HL-60 (cell line): ENCODE results near the gene CRABP1.

ENCODE experiments used
- DNase-seq, 2 experiments: peaks; one replicate each; pipeline ENCODE4 v3.0.0-alpha.2; 2010 to 2020; ENCODE audit warnings: low read depth in 1 of 2, low spot score in 1 of 2
- H3K27ac ChIP-seq: fragments of 250-450 bp; sonication (Bioruptor Pico); replicated peaks from 2 replicates; pipeline ENCODE4 v1.5.1; 2020; ENCODE audit warnings: mild to moderate bottlenecking, moderate library complexity
- H3K27me3 ChIP-seq: fragments of 250-450 bp; sonication (Bioruptor Pico); 2 replicates; pipeline ENCODE4 v1.5.1; 2021; ENCODE audit warnings: mild to moderate bottlenecking, moderate library complexity; ENCODE audit not compliant: insufficient read depth, poor library complexity, severe bottlenecking
- H3K4me3 ChIP-seq: replicated peaks from 2 replicates; pipeline ENCODE4 v1.5.1; 2011; ENCODE audit warnings: mild to moderate bottlenecking, control low read depth, low read length; ENCODE audit not compliant: insufficient read depth
- CTCF ChIP-seq: IDR thresholded peaks from one replicate; pipeline ENCODE4 v1.5.1; 2011; ENCODE audit warnings: low read length, control low read depth, inconsistent platforms; ENCODE audit not compliant: insufficient read depth
- GABPA ChIP-seq: IDR thresholded peaks from 2 replicates; pipeline ENCODE4 v1.6.1; 2012; ENCODE audit warnings: low read depth
- POLR2AphosphoS5 ChIP-seq: IDR thresholded peaks from 2 replicates; pipeline ENCODE4 v1.6.1; 2012; ENCODE audit warnings: low read depth
- SPI1 ChIP-seq: IDR thresholded peaks from 2 replicates; pipeline ENCODE4 v1.6.1; 2012; ENCODE audit warnings: low read depth, mild to moderate bottlenecking, borderline replicate concordance
- TF ChIP-seq, protein P1 (sequence below): IDR thresholded peaks from 2 replicates; pipeline ENCODE4 v1.6.1; 2012; ENCODE audit warnings: low read depth; ENCODE audit not compliant: insufficient replicate concordance

Gene CRABP1

DNA sequence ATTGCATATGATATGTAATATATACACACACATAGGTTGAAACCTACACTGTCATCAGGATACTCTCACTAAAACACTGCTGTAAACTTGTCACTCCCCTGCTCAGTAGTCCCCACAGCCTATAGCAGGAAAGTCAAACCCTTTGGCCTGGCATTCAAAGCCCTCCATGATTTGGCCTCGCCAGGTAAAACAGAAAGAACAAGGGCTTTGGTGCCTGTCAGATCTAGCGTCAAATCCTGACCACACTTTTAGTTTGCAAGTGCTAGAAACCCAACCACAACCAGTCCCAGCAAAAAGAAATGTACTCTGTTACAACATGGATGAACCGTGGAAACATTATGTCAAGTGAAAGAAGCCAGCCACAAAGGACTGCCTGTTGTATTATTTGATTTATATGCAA, 11.4 kb downstream of the CRABP1 start:
- Histone ChIP-seq H3K27me3 (no peaks in the 10 kb centered on the region), H3K4me3 (no peak overlapping the region), H3K27ac (no peak overlapping the region)
- no peak for DNase-seq
- TF ChIP-seq GABPA (no peak), SPI1 (no peak), POLR2AphosphoS5 (no peak), CTCF (no peak)
- TF ChIP-seq, protein P1, sequence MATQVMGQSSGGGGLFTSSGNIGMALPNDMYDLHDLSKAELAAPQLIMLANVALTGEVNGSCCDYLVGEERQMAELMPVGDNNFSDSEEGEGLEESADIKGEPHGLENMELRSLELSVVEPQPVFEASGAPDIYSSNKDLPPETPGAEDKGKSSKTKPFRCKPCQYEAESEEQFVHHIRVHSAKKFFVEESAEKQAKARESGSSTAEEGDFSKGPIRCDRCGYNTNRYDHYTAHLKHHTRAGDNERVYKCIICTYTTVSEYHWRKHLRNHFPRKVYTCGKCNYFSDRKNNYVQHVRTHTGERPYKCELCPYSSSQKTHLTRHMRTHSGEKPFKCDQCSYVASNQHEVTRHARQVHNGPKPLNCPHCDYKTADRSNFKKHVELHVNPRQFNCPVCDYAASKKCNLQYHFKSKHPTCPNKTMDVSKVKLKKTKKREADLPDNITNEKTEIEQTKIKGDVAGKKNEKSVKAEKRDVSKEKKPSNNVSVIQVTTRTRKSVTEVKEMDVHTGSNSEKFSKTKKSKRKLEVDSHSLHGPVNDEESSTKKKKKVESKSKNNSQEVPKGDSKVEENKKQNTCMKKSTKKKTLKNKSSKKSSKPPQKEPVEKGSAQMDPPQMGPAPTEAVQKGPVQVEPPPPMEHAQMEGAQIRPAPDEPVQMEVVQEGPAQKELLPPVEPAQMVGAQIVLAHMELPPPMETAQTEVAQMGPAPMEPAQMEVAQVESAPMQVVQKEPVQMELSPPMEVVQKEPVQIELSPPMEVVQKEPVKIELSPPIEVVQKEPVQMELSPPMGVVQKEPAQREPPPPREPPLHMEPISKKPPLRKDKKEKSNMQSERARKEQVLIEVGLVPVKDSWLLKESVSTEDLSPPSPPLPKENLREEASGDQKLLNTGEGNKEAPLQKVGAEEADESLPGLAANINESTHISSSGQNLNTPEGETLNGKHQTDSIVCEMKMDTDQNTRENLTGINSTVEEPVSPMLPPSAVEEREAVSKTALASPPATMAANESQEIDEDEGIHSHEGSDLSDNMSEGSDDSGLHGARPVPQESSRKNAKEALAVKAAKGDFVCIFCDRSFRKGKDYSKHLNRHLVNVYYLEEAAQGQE = no peak

DNA sequence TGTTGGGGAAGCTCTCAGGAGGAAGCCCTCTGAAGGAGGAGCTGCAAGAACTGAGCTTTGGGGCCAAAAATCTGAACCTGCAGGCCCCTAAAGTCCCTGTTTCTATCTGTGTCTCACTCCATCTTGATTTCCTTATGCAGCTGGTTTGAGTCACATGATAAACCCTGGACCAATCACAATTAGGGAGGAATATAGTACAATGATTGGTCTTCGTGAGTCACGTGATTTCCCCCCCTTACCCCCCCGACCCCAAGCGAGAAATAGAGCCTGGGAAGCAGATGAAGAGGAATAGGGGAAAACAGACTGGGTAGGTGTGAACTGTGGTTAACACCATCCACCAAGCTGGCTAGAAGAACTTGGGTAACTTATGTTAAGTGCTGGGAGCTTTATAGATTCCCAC, 12.9 kb downstream of the CRABP1 start:
- Histone ChIP-seq H3K27me3 (no peaks in the 10 kb centered on the region), H3K27ac (no peak overlapping the region), H3K4me3 (no peak overlapping the region)
- no peak for DNase-seq
- TF ChIP-seq GABPA = no peak
- TF ChIP-seq, protein P1 = no peak
- no peak for TF ChIP-seq SPI1
- TF ChIP-seq CTCF = no peak
- no peak for TF ChIP-seq POLR2AphosphoS5

- Histone ChIP-seq H3K27me3 (no peaks in the 10 kb centered on the region), H3K4me3 (no peak overlapping the region), H3K27ac (no peak overlapping the region)
- DNase-seq = no peak
- no peak for TF ChIP-seq SPI1
- no peak for TF ChIP-seq GABPA
- no peak for TF ChIP-seq POLR2AphosphoS5
- TF ChIP-seq CTCF = no peak
- TF ChIP-seq, protein P1 = no peak
These were observed 15.0 kb downstream of the CRABP1 start for GRCh38 chr15:78355177-78355576.
